Measurements from ENCODE around the gene PRM2.

Gene PRM2, protein sequence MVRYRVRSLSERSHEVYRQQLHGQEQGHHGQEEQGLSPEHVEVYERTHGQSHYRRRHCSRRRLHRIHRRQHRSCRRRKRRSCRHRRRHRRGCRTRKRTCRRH

DNA sequence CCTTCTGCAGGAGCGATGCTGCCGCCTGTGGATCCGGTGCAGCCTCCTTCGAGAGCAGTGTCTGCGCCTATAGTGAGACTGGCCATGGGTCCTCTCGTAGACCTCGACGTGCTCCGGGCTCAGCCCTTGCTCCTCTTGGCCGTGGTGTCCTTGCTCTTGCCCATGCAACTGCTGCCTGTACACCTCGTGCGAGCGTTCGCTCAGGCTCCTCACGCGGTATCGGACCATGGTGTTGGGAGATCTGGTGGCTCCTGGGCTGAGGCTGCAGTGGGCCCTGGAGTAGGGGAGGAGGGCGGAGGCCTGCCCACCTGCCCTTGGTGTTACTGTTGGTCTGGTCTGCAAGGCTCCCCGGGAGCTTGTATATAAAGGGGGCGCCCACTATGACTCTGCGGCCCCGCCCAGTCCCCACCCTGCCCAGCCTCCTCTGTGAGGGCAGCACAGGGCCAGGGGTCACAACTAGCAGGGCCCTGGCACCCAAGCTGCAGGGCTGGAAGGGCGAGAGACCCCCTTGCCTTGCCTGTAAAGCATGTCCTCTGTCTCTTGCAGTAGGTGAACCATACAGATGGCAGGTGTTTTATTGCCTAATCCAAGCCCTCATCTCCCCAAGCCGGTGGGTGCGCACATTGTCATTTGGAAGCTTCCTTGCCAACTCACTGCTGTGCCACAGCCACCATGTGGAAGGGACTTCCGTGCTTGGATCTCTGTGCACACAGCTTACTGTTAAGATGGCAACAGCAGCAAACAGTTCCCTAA lies at the start of gene PRM2:
Gene PRM2 (minus strand): TSS at position 338 of the 753 bp plus-strand sequence. CDS start 110 bp downstream, at position 228.
- no peak for DNase-seq (ENCODE audit: low read depth in 2 of 2)

DNA sequence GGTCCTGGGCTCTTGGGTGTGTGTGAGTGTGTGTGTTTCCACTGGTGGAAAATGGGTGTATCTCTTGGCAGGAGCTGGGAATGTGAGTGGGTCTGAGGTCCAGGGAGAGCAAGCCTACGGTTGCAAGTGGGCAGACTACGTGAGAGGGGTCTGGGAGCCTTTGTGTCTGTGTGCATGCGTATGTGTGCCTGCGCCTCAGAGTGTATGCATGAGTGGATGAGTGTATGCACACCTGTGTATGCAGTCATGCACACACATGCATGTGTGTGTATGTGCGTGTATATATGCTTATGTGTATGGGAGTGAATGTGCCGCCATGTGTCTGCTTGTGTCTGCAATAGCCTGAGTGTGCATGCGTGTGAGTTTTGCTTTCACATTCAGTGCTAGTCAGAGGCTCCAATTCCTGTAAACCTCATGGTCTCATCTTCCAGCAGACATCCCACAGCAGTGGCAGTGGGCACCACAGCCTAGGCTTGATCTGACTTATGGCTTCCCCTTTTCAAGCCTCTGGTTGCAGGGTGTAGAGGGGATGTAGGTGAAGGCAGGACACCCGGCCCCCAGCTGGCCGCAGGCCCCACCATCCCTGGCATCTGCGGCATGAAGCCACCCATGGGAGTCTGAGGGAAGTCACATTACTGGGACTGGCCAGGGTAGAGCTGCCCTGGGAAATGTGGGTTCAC lies 49.3 kb upstream of the PRM2 start:
- no peak for DNase-seq (ENCODE audit: low read depth in 2 of 2)

DNA sequence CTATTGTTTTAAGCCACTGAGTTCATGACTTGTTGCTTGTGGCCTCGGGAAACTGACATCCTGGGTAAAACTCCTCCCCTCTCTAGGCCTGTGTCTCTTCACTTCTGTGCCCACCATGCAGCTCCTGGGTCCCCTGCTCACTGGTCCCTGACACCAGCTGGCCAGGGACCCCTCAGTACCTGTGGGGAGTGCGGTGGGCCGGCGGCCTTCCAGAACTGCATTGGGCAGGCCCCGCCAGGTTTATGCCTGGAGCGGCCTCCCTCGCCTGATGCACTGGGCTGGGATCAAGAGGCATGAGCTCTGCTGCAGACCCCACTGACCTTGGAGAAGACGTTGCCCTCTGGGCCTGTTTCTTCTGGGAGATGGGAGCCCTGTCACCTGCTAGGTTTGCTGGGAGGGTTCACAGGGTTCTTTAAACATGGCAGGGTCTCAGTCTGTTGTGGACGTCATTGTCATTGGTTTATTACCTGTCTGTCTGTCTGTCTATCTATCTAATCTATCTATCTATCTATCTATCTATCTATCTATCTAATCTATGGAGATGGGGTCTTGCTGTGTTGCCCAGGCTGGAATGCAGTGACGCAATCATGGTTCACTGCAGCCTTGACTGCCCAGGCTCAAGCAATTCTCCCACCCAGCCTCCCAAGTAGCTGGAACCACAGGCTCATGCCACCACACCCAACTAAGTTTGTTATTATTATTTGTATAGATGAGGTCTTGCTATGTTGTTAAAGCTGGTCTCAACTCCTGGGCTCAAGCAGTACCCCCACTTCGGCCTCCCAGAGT lies 47.5 kb upstream of the PRM2 start:
- no peak for DNase-seq (ENCODE audit: low read depth in 2 of 2)

DNA sequence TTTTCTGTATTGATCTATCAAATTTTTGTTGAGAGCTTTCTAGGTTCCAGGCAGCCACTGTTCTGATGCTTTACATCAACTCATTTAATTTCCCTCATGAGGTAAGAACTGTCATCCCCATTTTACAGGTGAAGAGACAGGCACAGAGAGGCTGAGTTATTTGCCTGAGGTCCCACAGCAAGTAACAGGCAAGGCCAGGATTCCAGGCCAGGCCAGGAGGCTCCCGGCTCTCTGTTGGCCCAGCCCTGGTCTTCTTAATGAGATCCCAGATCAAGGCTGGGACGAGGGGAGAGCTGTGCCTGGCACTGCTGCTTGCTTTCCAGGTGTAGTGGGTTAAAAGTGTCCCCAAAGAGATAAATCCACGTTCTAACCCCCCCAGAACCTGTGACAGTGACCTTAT lies 46.5 kb upstream of the PRM2 start:
- no peak for DNase-seq (ENCODE audit: low read depth in 2 of 2)

DNA sequence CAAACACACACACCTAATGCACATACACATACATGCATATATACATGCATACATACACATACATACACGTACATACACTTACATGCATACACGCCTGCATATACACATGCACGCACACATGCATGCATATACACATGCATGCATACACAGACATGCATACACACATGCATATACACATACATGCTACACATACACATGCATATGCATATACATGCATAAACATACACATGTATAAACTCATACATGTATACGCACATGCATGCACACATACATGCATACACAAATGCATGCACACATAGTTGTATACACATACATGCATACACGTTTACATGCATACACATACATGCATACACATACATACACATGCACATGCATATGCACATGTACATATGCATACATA lies 45.4 kb upstream of the PRM2 start:
- no peak for DNase-seq (ENCODE audit: low read depth in 2 of 2)

DNA sequence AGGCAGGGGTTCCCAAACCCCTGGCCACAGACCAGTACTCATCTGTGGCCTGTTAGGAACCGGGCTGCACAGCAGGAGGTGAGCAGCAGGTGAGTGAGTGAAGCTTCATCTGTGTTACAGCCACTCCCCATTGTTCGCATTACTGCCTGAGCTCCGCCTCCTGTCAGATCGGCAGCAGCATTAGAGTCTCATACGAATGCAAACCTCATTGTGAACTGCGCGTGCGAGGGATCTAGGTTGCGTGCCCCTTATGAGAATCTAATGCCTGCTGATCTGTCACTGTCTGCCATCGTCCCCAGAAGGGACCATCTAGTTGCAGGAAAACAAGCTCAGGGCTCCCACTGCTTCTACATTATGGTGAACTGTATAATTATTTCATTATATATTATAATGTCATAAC lies 43.9 kb upstream of the PRM2 start:
- DNase-seq (ENCODE audit: low read depth in 2 of 2): no peak

DNA sequence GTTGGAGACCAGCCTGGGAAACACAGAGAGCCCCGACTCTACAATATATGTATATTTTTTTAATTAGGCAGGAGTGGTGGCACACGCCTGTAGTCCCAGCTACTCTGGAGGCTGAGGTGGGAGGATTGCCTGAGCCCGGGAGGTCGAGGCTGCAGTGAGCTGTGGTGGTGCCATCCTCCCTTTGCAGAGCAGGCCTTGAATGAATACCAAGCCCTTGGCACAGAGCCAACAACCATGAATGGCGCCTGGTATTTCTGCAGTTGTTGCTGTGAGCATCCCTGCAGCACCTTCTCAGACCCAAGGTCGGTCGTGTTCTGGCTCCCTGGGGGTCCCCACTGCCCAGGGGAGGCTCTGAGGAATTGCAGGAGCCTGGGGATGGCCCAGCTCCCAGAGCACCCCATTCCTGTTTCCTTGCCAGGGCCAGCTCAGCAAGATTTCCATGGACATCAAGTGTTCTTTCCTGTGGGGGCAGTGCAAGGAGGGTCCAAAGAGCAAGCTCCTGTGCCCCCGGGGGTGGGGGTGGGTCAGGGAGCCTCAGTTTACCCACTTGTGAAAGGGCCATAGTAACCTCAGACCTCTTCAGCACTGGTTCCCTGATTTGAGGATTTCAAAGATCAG lies 43.4 kb upstream of the PRM2 start:
- DNase-seq (ENCODE audit: low read depth in 2 of 2): no peak

DNA sequence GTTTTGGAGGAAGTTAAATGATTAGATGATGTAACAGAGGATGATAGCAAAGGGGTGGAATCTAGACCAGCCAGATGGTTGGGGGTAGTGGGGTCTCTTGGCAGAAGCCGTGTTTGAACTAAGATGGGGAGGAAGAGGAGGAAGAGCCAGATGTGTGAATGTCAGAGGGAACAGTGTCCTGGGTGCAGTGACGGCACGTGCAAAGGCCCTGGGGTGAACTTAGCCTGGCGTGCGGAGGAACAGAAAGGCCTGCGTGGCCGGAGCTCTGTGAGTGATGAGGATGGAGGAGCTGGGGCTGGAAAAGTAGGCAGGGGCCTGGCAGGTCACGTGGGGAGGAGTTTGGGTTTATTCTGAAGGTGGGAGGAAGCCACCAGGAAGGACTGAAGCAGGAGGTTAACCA lies 42.5 kb upstream of the PRM2 start:
- DNase-seq (ENCODE audit: low read depth in 2 of 2): no peak

DNA sequence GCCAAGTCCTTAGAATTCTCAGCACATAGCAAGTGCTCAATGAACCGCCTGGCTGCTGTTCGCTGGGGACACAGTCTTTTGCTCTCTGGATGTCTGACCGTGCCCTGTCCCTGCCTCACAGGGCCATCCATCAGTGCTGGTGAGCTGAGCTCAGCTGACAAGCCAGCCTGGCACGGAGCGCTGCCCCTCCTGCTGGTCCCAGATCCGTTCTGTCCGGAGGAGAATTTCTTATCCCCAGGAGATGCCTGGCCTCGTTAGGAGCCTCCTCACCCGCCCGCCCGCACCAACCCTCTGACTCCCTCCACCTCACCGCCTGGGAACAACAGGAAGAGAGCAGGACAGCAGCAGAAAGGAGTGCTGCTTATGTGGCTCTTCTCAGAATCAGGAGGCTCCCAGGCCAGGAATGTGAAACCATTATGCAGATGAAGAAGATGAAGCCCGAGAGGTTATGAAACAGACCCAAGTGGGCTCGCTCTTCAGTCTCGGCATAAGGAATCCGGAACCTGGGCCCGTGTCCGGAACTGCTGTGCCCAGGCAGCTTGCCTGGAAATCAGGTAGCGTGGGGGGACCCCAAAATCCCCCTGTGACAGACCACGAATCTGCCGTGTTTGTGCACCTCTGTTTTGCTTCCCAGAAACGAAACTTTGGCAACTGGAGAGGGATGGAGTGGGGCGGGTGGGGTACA lies 40.2 kb upstream of the PRM2 start:
- DNase-seq (ENCODE audit: low read depth in 2 of 2): no peak

DNA sequence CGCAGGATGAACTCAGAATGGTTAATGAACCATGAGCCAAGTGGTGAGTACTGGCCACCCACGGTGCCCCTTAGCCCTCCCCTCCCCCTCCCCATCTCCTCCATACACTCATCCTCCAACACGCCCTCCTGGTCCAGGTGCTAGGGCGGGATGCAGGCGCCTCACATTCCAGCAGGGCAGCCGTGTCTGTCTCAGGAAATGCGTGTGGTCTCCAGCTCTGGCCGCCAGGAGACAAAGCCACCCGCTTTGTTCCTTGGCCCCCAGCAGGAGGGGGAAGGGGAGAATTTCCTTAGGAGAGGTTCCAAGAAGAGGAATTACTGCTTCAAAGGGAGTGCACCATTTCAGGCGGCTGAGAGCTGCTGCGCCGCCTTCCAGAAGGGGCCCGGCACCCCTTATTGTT lies 39.2 kb upstream of the PRM2 start:
- no peak for DNase-seq (ENCODE audit: low read depth in 2 of 2)

DNA sequence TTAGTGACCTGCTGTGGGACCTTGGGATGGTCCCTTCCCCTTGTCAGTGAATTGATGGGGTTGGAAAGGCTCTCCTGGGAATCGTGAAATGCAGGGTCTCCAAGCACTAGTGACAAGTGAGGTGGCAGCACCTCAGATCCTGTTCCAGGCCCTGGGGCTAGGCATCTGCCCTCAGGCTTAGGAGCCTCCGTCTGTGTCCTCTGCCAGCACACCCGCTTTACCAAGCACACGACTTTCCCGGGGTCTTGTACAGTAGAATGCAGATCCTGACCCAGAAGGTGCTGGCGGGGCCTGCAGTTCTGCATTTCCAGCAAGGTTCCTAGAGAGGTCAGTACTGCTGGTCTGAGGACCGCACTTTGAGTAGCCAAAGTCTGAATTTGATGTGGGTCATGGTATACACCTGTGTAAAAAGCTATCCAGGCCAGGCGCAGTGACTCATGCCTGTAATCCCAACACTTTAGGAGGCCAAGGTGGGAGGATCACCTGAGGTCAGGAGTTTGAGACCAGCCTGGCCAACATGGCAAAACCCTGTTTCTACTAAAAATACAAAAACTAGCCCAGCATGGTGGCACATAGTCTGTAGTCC lies 38.1 kb upstream of the PRM2 start:
- DNase-seq (ENCODE audit: low read depth in 2 of 2): no peak

DNA sequence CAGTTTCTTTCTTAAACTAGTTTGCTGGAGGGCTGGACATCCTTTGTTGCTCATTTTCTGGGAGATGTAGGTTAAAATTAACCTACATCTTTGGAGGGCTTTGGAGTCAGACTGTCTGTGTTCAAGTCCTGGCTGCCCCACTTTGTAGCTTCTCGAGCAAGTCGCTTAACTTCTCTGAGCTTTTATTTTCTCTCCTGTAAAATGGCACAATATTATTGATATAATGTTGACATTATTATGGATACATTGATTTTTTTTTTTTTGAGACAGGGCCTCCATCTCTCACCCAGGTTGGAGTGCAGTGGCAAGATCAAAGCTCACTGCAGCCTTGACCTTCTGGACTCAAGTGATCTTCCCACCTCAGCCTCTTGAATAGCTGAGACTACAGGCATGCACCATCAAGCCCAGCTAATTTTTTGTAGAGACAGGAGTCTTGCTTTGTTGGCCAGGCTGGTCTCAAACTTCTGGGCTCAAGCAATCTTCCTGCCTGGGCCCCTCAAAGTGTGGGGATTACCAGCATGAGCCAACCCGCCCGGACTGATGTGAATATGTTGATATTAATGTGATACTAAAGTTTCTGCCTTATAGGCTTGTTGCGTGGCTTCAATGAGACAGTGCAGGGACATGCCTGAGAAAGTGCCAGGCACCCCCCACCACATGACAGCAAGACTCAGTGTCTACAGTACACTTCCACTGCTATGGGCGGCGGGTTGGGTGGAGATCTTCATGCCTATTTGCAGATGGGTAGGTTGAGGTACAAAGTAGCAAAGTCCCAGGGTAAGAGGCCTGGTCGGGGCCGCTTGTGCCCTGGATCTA lies 37.4 kb upstream of the PRM2 start:
- DNase-seq (ENCODE audit: low read depth in 2 of 2): no peak

DNA sequence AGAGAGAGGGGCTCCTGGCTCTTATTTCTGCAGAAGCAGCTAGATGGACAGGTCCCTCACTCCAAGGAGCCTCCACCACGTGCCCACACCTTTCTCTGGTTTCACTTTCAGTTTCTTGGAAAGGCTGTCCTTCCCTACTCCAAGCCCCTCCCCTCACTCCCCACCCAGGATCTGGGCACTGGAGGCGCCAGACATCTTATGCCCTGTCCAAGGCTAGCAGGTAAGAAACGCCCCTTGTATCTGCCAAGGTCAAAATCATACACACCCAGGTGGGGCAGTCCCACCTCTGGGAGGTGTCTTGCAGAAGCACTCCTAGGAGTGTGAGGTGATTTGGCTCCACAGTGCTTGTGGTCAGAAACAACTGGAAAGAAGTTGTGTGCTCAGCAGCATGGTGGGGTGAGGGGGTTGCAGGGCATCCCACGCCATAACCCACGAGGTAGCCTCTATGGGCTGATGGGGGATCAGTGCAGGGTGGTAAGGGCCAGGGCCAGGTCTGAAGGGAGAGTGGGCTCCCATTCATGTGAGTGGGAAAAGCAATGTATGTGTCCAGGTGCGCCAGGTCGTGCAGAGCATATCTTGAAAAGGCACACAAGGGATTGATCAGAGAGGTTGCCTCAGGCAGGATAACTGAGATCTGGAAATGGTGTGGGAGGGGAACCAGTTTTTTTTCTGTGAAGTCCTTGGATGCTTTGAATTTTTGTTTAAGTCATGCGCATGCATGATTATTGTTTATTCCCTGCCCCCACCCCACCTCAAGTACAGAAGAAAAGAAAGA lies 36.6 kb upstream of the PRM2 start:
- no peak for DNase-seq (ENCODE audit: low read depth in 2 of 2)

DNA sequence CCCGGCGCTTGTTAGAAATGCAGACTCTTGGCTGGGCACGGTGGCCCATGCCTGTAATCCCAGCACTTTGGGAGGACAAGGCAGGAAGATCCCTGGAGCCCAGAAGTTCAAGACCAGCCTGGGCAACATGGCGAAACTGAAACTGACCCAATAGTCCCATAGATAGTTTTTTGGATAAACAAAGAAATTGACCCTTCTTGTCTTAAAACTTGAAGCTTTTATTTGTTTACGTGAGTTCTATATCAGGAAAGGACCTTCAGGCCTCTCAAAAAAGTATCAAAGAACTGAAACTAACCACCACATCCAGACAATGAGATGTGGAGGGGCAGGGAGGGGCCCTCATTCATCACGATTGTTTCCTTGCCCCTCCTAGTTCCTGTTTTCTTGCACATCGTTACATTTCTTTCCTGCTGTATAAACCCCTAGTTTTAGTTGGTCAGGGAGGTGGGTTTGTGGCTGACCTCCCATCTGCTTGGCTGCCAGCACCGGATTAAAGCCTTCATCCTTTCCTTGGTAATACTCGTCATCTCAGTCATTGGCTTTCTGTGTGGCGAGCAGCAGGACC lies 34.8 kb upstream of the PRM2 start:
- no peak for DNase-seq (ENCODE audit: low read depth in 2 of 2)

DNA sequence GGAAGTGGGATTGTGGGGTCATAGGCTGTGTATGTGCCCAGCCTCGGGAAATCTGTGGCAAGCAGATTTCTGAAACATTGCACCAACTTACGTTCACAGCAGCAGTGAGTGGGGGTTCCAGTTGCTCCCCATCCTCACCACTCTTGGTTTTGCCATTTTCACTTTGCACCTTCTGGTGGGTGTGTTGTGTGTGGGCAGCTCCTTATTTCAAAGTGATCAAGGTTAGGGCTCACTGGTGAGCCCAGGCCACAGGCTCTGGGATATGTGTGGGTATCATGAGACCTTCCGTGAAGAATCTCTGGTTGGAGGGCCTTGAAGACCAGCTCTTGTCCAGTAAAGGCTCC lies 34.3 kb upstream of the PRM2 start:
- no peak for DNase-seq (ENCODE audit: low read depth in 2 of 2)

DNA sequence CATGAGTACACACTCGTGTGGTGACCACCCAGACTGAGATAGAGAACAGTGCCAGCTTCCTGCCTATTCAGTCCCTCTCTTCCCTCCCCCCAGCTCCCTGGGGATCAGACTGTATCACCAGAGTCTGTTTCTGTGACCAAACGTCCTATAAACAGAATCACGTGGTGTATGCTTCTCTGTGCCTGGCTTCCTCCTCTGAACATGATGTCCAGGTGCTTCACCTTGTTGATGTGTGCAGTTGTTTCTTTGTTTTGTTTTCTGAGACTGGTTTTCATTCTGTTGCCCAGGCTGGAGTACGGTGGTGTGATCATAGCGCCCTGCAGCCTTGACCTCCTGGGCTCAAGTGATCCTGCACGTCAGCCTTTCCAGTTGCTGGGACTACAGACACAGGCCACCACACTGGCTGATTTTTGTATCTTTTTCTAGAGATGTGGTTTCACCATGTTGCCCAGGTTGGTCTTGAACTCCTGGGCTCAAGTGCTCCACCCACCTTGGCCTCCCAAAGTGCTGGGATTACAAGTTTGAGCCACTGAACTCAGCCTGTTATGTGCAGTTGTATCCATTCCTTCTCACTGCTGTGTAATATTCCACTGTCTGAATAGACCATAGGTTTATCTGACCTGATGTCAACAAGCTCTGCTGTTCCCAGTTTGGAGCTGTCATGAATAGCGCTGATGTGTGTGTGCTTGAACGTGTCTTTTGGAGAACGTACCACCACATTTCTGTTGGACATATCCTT lies 33.8 kb upstream of the PRM2 start:
- DNase-seq (ENCODE audit: low read depth in 2 of 2): no peak

DNA sequence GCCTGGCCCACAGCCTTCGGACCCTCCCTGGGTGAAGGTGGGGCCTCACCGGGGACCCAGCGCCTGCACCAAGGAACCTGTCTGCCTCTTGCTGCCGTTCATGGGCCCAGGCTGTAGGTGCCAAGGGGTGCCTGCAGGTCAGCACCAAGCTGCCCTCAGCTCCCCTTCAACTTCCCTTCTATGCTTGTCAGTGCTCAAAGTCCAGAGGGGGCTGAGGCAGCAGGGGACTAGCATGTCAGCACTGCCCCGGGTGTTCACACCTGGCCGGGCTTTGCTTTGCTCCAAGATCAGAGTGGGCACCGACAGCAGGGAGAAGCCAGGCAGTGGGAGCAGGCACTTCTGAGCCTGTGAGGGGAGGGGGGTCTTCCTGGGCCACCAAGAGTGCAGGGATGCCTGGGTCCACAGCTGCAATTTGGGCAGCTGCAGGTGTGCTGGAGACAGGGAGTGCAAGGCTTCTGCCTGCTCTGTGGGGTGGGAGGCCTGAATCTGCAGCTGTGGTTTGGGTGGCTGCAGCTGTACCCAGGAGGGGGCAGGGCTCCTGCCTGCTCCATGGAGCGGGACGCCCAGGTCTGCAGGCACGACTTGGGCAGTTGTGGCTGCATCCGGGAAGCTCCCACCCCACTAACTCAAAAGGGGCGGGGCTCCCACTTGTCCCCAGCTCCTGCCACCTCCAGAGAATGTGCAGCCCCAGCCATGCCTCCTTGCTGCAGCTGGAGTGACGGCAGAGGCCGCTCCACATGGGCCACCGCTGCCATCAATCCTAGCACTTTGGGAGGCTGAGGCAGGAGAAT lies 32.4 kb upstream of the PRM2 start:
- no peak for DNase-seq (ENCODE audit: low read depth in 2 of 2)
